Right lobe of liver (tissue), 6 donors: ENCODE results near the gene CPPED1. TPM values are rescaled to one million over a fixed set of nuclear protein-coding genes. Genes with fewer than 3 reads are reported as not detected.
A peak's percentile ranks its signal among the peaks of the same experiment; 100 is the strongest.

Experiments
- ATAC-seq, 4 donors: fragments of 200-7000 bp; cut with Tn5 transposase; one replicate each; pipeline ENCODE4 v1.9.1; 2020; ENCODE audit warnings: mild to moderate bottlenecking in 4 of 4, moderate library complexity in 4 of 4
- DNase-seq, 3 donors: peaks; one replicate each; pipeline ENCODE4 v3.0.0-alpha.2; 2020
- H3K27ac ChIP-seq, 3 donors: fragments of 200-600 bp; one replicate each; pipeline ENCODE4 v1.8.0; 2022
- H3K27me3 ChIP-seq, 2 donors: fragments of 200-600 bp; one replicate each; pipeline ENCODE4 v1.8.0; 2022
- H3K36me3 ChIP-seq, 4 donors: fragments of 200-600 bp; sonication (generic) in 1 of 4; one replicate each; pipeline versions ENCODE4 v1.5.1 to v1.8.0; 2017 to 2022; ENCODE audit warnings: control low read depth in 1 of 4
- H3K4me1 ChIP-seq, 4 donors: fragments of 200-600 bp; sonication (generic) in 1 of 4; one replicate each; pipeline versions ENCODE4 v1.5.1 to v1.8.0; 2017 to 2022; ENCODE audit warnings: control low read depth in 1 of 4
- H3K4me3 ChIP-seq, 3 donors: fragments of 200-600 bp; one replicate each; pipeline ENCODE4 v1.8.0; 2022
- H3K9me3 ChIP-seq, 4 donors: fragments of 200-600 bp; sonication (generic) in 1 of 4; one replicate each; pipeline versions ENCODE4 v1.5.1 to v1.8.0; 2017 to 2022; ENCODE audit warnings: control low read depth in 1 of 4
- POLR2A ChIP-seq: fragments of 450-650 bp; IDR thresholded peaks from one replicate; pipeline ENCODE4 v1.6.1; 2017; ENCODE audit warnings: antibody characterized with exemption, mild to moderate bottlenecking
- WGBS: methylation state at CpG from one replicate; pipeline ENCODE4 v1.1.6; 2018; ENCODE audit warnings: low coverage, low lambda C conversion rate; ENCODE audit not compliant: insufficient coverage; ENCODE audit errors: missing lambda C conversion rate; 5-methylcytosine and 5-hydroxymethylcytosine counted together
- intact Hi-C, 2 donors: fragments of 100-400 bp; cut with DNase I; formaldehyde crosslinking; loops; one replicate each; pipeline versions ENCODE4 v1.11.2 to v1.14.1; 2022
- total RNA-seq, 6 experiments: library from RNA; depleted of rRNA in 2 of 6; stranded (reverse); fragments of >200 nt in 2 of 6; fragmentation: NEBNext Ultra II Directional in 3 of 6; extraction: Animal tissue kit (Norgen Biotek cat#: 25700) in 3 of 6; gene quantifications; one replicate each; pipeline versions ENCODE4 v1.1.0 to v1.2.4, GENCODE V29; 2016 to 2023
- TF ChIP-seq, protein P1 (sequence below), 4 donors: fragments of 200-600 bp in 3 of 4; fragments of 450-650 bp in 1 of 4; IDR thresholded peaks; one replicate each; pipeline versions ENCODE4 v1.5.1 to v1.8.0; 2016 to 2022; ENCODE audit warnings: antibody characterized with exemption in 4 of 4, mild to moderate bottlenecking in 2 of 4
- donor health status: DM: no; HTN: yes; CAD: no.
- donor health status: DM: no; HTN: no; CAD: no.
- donor health status: DM: no; HTN: no; CAD: no.
- donor health status: DM: no; HTN: yes; CAD: no.
- donor health status: DM: no; HTN: yes; CAD: no.

Gene CPPED1
- total RNA-seq, 6 experiments from 2014 or later = 24.0 to 41.6 (median 31.0) TPM

DNA sequence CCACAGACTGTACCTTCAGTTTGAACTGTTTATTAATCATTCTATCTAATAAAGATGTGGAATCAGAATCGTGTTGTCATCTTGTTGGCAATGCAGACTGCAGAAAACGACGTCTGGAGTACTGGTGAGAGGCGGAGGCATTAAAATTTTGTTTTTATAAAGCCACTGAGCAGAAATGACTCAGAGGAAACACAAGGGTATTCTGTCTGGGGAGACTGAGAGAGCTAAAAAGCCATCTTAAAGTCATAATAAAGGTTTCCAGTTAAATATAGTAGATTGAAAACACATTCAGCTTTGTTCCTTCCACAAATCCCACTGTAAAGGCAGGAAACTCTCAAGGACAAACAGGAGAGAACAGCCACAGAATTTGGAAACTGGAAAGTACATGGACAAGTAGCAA, 74.2 kb downstream of the CPPED1 start:
- Histone ChIP-seq H3K27ac (no peak overlapping the region), H3K27me3 (no peaks in the 10 kb centered on the region), H3K9me3 (peaks cover 0 to 10% (median 0%) of the 10 kb centered on the region in 4 donors), H3K36me3 (no peaks in the 10 kb centered on the region), H3K4me3 (no peak overlapping the region), H3K4me1 (peaks cover 0 to 6% (median 0%) of the 10 kb centered on the region in 4 donors)
- TF ChIP-seq POLR2A = no peak
- TF ChIP-seq, protein P1, sequence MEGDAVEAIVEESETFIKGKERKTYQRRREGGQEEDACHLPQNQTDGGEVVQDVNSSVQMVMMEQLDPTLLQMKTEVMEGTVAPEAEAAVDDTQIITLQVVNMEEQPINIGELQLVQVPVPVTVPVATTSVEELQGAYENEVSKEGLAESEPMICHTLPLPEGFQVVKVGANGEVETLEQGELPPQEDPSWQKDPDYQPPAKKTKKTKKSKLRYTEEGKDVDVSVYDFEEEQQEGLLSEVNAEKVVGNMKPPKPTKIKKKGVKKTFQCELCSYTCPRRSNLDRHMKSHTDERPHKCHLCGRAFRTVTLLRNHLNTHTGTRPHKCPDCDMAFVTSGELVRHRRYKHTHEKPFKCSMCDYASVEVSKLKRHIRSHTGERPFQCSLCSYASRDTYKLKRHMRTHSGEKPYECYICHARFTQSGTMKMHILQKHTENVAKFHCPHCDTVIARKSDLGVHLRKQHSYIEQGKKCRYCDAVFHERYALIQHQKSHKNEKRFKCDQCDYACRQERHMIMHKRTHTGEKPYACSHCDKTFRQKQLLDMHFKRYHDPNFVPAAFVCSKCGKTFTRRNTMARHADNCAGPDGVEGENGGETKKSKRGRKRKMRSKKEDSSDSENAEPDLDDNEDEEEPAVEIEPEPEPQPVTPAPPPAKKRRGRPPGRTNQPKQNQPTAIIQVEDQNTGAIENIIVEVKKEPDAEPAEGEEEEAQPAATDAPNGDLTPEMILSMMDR (IDR thresholded peaks at IDR 0.05) = no peak
- ATAC-seq (no peak), DNase-seq (no peak)
- 64% methylated on average over 4 of the region's 4 CpGs for WGBS
- intact Hi-C loops = no loop called here

DNA sequence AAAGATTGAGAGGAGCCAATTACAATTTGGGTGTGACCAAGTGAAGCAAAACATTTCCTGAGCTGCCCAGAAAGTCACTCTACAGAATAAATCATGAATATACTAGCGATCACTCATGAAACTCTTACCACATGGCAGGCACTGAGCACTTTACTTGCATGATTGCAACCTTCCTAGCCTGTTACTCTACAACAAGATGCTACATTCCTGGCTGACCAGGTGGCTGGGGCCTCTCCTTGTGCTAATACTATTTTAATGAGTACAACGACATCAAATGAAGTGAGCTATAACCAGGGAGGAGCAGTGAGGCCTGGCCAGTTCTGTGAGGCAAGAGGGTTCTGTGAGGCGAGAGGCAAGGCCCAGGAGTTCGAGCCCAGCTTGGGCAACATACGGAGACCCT, 75.2 kb downstream of the CPPED1 start:
- Histone ChIP-seq H3K27me3 (no peaks in the 10 kb centered on the region), H3K4me3 (no peak overlapping the region), H3K27ac (no peak overlapping the region), H3K4me1 (peaks cover 0 to 6% (median 0%) of the 10 kb centered on the region in 4 donors), H3K36me3 (no peaks in the 10 kb centered on the region), H3K9me3 (peaks cover 0 to 9% (median 0%) of the 10 kb centered on the region in 4 donors)
- TF ChIP-seq, protein P1 (IDR thresholded peaks at IDR 0.05) = no peak
- no peak for TF ChIP-seq POLR2A
- DNase-seq = no peak
- intact Hi-C loops = no loop called here
- ATAC-seq = no peak
- 89% methylated on average over 5 of the region's 5 CpGs for WGBS

DNA sequence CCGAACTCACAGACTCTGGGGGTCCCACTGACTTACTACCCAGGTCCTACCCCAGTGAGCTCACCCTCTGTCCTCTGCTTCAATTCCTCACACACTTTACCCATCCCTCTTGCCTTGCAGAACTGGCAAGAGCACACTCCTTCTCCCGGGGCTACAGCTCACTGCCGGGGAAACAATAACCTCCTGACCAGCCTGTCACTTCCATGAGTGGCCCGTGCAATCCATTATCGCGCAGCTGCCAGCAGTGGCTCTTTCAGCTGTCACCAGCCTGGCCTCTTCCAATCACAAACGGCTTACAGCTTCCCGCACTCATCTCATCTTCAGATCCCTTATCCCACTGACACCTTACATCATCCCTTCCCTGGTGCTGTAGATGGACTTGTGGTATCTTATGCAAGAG, 79.5 kb downstream of the CPPED1 start:
- 96% methylated on average over 7 of the region's 8 CpGs for WGBS
- peak in 1 of 4 donors; percentile 22 for ATAC-seq
- H3K27ac ChIP-seq = no peak overlapping the region
- TF ChIP-seq, protein P1 (IDR thresholded peaks at IDR 0.05) = no peak
- H3K36me3 ChIP-seq = no peaks in the 10 kb centered on the region
- H3K9me3 ChIP-seq = no peaks in the 10 kb centered on the region
- H3K4me3 ChIP-seq = no peak overlapping the region
- no peaks in the 10 kb centered on the region for H3K27me3 ChIP-seq
- no peak for DNase-seq
- peaks cover 0 to 10% (median 0%) of the 10 kb centered on the region in 4 donors for H3K4me1 ChIP-seq
- intact Hi-C loops = no loop called here

DNA sequence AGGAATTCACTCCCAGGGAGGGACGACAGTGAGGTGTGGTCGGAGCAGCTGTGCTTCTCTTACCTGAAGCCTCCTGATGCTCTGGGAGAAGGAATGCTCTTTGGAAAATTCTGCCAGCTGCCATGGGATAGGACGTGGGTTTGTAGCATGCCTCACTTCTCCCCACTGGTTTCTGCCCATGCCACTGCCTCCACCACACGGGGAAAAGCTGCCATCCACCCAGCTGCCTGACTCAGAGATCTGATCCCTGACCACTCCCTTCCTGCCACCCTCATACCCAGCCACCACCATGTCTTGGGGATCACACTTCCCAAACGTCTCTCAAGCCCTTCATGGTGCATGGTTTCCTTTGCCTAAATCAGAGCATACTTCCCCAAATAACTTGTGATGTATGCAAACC, 80.0 kb downstream of the CPPED1 start:
- 14% methylated on average over 1 of the region's 5 CpGs for WGBS
- Histone ChIP-seq H3K36me3 (no peaks in the 10 kb centered on the region), H3K9me3 (no peaks in the 10 kb centered on the region), H3K27ac (no peak overlapping the region), H3K4me3 (no peak overlapping the region), H3K27me3 (no peaks in the 10 kb centered on the region), H3K4me1 (peaks cover 0 to 10% (median 0%) of the 10 kb centered on the region in 4 donors)
- ATAC-seq (no peak), DNase-seq (no peak)
- TF ChIP-seq, protein P1 (IDR thresholded peaks at IDR 0.05) = no peak
- TF ChIP-seq POLR2A = no peak
- intact Hi-C loops = no loop called here
